HepG2 (cell line): ENCODE data around the gene KRT17.

Experiments used
- ARNT ChIP-seq: fragments of 450-650 bp; IDR thresholded peaks from 2 replicates; pipeline ENCODE4 v1.6.1; 2017
- GLI4 ChIP-seq: sonication (generic); formaldehyde crosslinking; IDR thresholded peaks from 2 replicates; pipeline ENCODE4 v1.5.1; 2020; ENCODE audit warnings: missing genetic modification reagents, mild to moderate bottlenecking, moderate library complexity, borderline replicate concordance
- SP1 ChIP-seq, 2 experiments: fragments of 450-650 bp in 1 of 2; sonication (generic) in 1 of 2; formaldehyde crosslinking in 1 of 2; IDR thresholded peaks; 2 replicates each; pipeline versions ENCODE4 v1.4.0 to v1.6.1; 2016 to 2020; ENCODE audit warnings: missing genetic modification reagents in 1 of 2
- SUZ12 ChIP-seq: fragments of 150-350 bp; IDR thresholded peaks from 2 replicates; pipeline ENCODE4 v1.6.1; 2014; ENCODE audit warnings: low read depth, low read length
- TF ChIP-seq, protein P1 (sequence below): sonication (generic); formaldehyde crosslinking; IDR thresholded peaks from 2 replicates; pipeline ENCODE4 v1.9.0; 2022; ENCODE audit warnings: missing genetic modification reagents, mild to moderate bottlenecking, borderline replicate concordance
- TF ChIP-seq, protein P2 (sequence below): sonication (generic); formaldehyde crosslinking; IDR thresholded peaks from one replicate; pipeline ENCODE4 v1.5.1; 2020; ENCODE audit warnings: mild to moderate bottlenecking, missing genetic modification reagents; ENCODE audit errors: not compliant biosample characterization
- TF ChIP-seq, protein P3 (sequence below): sonication (generic); formaldehyde crosslinking; conservative IDR thresholded peaks from 2 replicates; pipeline ENCODE4 v1.4.0; 2020; ENCODE audit warnings: mild to moderate bottlenecking, missing genetic modification reagents, moderate library complexity

DNA sequence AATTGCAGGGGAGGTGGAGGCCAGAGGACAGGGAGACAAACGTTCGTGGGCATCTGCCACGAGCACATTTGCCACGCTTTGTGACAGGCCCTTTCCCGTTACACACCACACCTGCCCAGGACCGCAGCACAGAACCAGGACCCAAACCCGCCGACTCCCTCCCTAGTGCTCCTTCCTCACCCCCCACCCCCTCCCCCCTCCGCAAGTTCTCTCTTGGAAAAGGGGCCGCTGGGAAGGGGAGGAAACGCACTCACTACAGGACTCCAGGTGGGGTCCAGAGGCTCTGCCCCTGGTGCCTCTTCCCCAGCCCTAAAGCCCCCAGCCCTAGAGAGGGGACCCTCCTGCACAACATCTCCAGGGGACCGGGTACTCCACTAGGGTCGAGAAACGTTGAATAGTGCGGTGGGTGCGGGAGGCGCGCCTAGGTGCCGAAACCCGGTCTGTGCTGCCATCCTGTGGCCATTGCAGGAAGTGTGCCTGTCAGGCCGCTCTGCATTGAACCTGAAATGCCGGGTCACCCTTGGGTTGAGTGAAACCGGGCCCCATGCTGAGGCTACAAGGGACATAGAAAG, 42.4 kb upstream of the KRT17 start:
- TF ChIP-seq, protein P1, sequence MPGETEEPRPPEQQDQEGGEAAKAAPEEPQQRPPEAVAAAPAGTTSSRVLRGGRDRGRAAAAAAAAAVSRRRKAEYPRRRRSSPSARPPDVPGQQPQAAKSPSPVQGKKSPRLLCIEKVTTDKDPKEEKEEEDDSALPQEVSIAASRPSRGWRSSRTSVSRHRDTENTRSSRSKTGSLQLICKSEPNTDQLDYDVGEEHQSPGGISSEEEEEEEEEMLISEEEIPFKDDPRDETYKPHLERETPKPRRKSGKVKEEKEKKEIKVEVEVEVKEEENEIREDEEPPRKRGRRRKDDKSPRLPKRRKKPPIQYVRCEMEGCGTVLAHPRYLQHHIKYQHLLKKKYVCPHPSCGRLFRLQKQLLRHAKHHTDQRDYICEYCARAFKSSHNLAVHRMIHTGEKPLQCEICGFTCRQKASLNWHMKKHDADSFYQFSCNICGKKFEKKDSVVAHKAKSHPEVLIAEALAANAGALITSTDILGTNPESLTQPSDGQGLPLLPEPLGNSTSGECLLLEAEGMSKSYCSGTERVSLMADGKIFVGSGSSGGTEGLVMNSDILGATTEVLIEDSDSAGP (CRISPR knock-in tag) = peak; percentile 79; the same call in 1 of the 2 replicates
- TF ChIP-seq SUZ12 (no peak), SP1 (IDR thresholded peaks at IDR 0.05) (no peak), SP1 (CRISPR knock-in tag; IDR thresholded peaks at IDR 0.05) (no peak), ARNT (no peak), GLI4 (CRISPR knock-in tag) (0 out of 2 replicates have a peak, but pooled peaks have one; percentile 40)
- TF ChIP-seq, protein P2, sequence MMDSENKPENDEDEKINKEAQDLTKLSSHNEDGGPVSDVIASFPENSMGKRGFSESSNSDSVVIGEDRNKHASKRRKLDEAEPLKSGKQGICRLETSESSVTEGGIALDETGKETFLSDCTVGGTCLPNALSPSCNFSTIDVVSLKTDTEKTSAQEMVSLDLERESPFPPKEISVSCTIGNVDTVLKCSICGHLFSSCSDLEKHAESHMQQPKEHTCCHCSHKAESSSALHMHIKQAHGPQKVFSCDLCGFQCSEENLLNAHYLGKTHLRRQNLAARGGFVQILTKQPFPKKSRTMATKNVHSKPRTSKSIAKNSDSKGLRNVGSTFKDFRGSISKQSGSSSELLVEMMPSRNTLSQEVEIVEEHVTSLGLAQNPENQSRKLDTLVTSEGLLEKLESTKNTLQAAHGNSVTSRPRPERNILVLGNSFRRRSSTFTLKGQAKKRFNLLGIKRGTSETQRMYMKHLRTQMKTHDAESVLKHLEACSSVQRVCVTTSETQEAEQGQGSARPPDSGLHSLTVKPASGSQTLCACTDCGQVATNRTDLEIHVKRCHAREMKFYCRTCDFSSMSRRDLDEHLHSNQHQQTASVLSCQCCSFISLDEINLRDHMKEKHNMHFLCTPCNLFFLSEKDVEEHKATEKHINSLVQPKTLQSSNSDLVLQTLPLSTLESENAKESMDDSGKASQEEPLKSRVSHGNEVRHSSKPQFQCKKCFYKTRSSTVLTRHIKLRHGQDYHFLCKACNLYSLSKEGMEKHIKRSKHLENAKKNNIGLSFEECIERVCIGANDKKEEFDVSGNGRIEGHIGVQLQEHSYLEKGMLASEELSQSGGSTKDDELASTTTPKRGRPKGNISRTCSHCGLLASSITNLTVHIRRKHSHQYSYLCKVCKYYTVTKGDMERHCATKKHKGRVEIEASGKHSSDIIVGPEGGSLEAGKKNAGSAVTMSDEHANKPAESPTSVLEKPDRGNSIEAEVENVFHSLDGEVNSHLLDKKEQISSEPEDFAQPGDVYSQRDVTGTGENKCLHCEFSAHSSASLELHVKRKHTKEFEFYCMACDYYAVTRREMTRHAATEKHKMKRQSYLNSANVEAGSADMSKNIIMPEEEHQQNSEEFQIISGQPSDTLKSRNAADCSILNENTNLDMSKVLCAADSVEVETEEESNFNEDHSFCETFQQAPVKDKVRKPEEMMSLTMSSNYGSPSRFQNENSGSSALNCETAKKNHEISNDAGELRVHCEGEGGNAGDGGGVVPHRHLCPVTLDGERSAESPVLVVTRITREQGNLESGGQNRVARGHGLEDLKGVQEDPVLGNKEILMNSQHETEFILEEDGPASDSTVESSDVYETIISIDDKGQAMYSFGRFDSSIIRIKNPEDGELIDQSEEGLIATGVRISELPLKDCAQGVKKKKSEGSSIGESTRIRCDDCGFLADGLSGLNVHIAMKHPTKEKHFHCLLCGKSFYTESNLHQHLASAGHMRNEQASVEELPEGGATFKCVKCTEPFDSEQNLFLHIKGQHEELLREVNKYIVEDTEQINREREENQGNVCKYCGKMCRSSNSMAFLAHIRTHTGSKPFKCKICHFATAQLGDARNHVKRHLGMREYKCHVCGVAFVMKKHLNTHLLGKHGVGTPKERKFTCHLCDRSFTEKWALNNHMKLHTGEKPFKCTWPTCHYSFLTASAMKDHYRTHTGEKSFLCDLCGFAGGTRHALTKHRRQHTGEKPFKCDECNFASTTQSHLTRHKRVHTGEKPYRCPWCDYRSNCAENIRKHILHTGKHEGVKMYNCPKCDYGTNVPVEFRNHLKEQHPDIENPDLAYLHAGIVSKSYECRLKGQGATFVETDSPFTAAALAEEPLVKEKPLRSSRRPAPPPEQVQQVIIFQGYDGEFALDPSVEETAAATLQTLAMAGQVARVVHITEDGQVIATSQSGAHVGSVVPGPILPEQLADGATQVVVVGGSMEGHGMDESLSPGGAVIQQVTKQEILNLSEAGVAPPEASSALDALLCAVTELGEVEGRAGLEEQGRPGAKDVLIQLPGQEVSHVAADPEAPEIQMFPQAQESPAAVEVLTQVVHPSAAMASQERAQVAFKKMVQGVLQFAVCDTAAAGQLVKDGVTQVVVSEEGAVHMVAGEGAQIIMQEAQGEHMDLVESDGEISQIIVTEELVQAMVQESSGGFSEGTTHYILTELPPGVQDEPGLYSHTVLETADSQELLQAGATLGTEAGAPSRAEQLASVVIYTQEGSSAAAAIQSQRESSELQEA (CRISPR knock-in tag) = peak; percentile 43
- TF ChIP-seq, protein P3, sequence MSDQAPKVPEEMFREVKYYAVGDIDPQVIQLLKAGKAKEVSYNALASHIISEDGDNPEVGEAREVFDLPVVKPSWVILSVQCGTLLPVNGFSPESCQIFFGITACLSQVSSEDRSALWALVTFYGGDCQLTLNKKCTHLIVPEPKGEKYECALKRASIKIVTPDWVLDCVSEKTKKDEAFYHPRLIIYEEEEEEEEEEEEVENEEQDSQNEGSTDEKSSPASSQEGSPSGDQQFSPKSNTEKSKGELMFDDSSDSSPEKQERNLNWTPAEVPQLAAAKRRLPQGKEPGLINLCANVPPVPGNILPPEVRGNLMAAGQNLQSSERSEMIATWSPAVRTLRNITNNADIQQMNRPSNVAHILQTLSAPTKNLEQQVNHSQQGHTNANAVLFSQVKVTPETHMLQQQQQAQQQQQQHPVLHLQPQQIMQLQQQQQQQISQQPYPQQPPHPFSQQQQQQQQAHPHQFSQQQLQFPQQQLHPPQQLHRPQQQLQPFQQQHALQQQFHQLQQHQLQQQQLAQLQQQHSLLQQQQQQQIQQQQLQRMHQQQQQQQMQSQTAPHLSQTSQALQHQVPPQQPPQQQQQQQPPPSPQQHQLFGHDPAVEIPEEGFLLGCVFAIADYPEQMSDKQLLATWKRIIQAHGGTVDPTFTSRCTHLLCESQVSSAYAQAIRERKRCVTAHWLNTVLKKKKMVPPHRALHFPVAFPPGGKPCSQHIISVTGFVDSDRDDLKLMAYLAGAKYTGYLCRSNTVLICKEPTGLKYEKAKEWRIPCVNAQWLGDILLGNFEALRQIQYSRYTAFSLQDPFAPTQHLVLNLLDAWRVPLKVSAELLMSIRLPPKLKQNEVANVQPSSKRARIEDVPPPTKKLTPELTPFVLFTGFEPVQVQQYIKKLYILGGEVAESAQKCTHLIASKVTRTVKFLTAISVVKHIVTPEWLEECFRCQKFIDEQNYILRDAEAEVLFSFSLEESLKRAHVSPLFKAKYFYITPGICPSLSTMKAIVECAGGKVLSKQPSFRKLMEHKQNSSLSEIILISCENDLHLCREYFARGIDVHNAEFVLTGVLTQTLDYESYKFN (CRISPR knock-in tag) = no peak; the same call in 1 of the 2 replicates
